HK-2 (cell line): ENCODE measurements around the gene KCTD14.
"Not testable (repeated sequence)": the region's sequence is repeated elsewhere in the genome, so short reads cannot be mapped to it uniquely, and the experiment has no call there.

Source experiments
- DNase-seq: peaks from one replicate; pipeline ENCODE4 v3.0.0-alpha.2; 2018; ENCODE audit not compliant: unreplicated experiment

Gene KCTD14

GRCh38 chr11:78023426-78023825 is 350 bp upstream of the KCTD14 start:
- DNase-seq, result no peak

- no peak for DNase-seq
Measured at GRCh38 chr11:78021611-78022010, 1.5 kb downstream of the KCTD14 start.

- no peak for DNase-seq
Measured at GRCh38 chr11:78020246-78020645, 2.8 kb downstream of the KCTD14 start.

GRCh38 chr11:78019808-78020207 is 3.3 kb downstream of the KCTD14 start:
- no peak for DNase-seq

GRCh38 chr11:78015878-78016277 is 7.2 kb downstream of the KCTD14 start:
- DNase-seq, result no peak

GRCh38 chr11:78014937-78015520 is 8.0 kb downstream of the KCTD14 start:
- DNase-seq, result not testable (repeated sequence)

- no peak for DNase-seq
Measured at GRCh38 chr11:78011301-78011700, 11.8 kb downstream of the KCTD14 start.

GRCh38 chr11:78010755-78011154 is 12.3 kb downstream of the KCTD14 start:
- no peak for DNase-seq

- DNase-seq, result no peak
Measured at GRCh38 chr11:78010304-78010703, 12.8 kb downstream of the KCTD14 start.

- no peak for DNase-seq
Measured at GRCh38 chr11:78009062-78009461, 14.0 kb downstream of the KCTD14 start.

- DNase-seq, result no peak
Measured at GRCh38 chr11:78000193-78000592, 22.9 kb downstream of the KCTD14 start.

- no peak for DNase-seq
Measured at GRCh38 chr11:77999446-78000030, 23.5 kb downstream of the KCTD14 start.

GRCh38 chr11:77994434-77995362 is 28.4 kb downstream of the KCTD14 start, which contains the start of gene INTS4:
INTS4 (minus strand) TSS chr11:77994668; CDS start chr11:77994643, 25 bp downstream.
- DNase-seq, result peak; percentile 96

- DNase-seq, result no peak
Measured at GRCh38 chr11:77993902-77994301, 29.2 kb downstream of the KCTD14 start.

GRCh38 chr11:77990981-77991380 is 32.1 kb downstream of the KCTD14 start:
- DNase-seq, result no peak

GRCh38 chr11:77986456-77986855 is 36.6 kb downstream of the KCTD14 start:
- not testable (repeated sequence) for DNase-seq

- DNase-seq, result no peak
Measured at GRCh38 chr11:77981346-77981947, 41.6 kb downstream of the KCTD14 start.

GRCh38 chr11:77968337-77968736 is 54.7 kb downstream of the KCTD14 start:
- no peak for DNase-seq

- no peak for DNase-seq
Measured at GRCh38 chr11:77967753-77968152, 55.3 kb downstream of the KCTD14 start.

GRCh38 chr11:77967121-77967520 is 56.0 kb downstream of the KCTD14 start:
- no peak for DNase-seq

- DNase-seq, result no peak
Measured at GRCh38 chr11:77966338-77966737, 56.7 kb downstream of the KCTD14 start.
